ENCODE results near the gene PPP1R12B. TPM values are rescaled to one million over a fixed set of nuclear protein-coding genes. Genes with fewer than 3 reads are reported as not detected.

PPP1R12B gene
- total RNA-seq, 2 experiments from 2014 or later, result 19.1 to 23.5 TPM

DNA sequence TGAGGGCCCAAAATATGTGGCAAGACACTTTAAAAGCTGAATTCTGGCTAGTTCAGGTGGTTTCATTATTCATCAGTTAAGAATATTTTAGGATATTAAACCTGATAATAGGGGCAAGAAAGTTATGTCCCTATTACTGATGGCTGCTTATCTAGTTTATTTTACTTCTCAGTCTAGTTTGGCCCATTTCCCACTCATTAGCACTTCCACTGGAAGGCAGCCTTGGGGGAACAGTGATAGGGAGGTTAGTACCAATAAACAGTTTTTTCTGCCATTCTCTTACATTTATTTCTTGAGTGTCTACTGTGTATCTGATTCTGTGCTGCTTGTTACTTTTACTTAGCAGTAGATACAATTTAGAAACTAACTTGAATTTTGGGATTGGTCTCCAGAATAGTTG, 9.0 kb downstream of the PPP1R12B start:
- no TSS peak for BruUV-seq (replicated peaks)

DNA sequence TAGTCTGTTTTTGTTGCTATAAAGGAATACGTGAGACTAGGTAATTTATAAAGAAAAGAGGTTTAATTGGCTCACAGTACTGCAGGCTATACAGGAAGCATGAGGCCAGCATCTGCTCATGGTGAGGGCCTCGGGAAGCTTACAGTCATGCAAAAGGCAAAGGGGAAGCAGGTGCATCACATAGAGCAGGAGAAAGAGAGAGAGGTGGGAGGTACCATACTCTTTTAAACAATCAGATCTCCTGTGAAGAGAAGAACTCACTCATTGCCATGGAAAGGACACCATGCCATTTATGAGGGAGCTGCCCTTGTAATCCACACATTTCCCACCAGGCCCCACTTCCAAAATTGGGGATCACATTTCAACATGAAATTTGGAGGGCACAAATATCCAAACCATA, 12.7 kb downstream of the PPP1R12B start:
- Histone ChIP-seq H3K9me3 (ENCODE audit: low read length) (no peaks in the 10 kb centered on the region), H3K36me3 (ENCODE audit: insufficient read depth, low read length) (no peaks in the 10 kb centered on the region), H3K9me2 (ENCODE audit: insufficient read depth, low read length) (no peaks in the 10 kb centered on the region), H3K4me1 (ENCODE audit: insufficient read depth, low read length, poor library complexity, severe bottlenecking) (no peaks in the 10 kb centered on the region), H3K4me3 (ENCODE audit: low read depth, low read length, poor library complexity, severe bottlenecking) (no peak overlapping the region), H4K20me1 (ENCODE audit: insufficient read depth, low read length) (no peaks in the 10 kb centered on the region), H3K79me2 (ENCODE audit: insufficient read depth, low read depth, low read length) (peaks cover 4% of the 10 kb centered on the region; the same call in 1 of the 2 replicates), H3K27ac (ENCODE audit: low read depth, low read length, poor library complexity, severe bottlenecking) (no peak overlapping the region), H2AFZ (ENCODE audit: low read length) (no peak overlapping the region), H3K4me2 (ENCODE audit: low read length) (no peak overlapping the region)
- DNase-seq (ENCODE audit: low spot score), result no peak
- ChIA-PET CTCF (ENCODE audit: unreplicated experiment) (no interaction called here), POLR2A (interaction anchor here (1.1 kb wide), 1 partner anchor 12 kb away, joined by 3 read pairs; no protein-coding TSS in a partner anchor)
- intact Hi-C loops (cut with micrococcal nuclease; ENCODE audit: unreplicated experiment), result no loop called here
- TF ChIP-seq, protein P1, sequence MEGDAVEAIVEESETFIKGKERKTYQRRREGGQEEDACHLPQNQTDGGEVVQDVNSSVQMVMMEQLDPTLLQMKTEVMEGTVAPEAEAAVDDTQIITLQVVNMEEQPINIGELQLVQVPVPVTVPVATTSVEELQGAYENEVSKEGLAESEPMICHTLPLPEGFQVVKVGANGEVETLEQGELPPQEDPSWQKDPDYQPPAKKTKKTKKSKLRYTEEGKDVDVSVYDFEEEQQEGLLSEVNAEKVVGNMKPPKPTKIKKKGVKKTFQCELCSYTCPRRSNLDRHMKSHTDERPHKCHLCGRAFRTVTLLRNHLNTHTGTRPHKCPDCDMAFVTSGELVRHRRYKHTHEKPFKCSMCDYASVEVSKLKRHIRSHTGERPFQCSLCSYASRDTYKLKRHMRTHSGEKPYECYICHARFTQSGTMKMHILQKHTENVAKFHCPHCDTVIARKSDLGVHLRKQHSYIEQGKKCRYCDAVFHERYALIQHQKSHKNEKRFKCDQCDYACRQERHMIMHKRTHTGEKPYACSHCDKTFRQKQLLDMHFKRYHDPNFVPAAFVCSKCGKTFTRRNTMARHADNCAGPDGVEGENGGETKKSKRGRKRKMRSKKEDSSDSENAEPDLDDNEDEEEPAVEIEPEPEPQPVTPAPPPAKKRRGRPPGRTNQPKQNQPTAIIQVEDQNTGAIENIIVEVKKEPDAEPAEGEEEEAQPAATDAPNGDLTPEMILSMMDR (conservative IDR thresholded peaks at IDR 0.05; ENCODE audit: low read length), result no peak
- no peak for TF ChIP-seq EZH2phosphoT487 (IDR thresholded peaks at IDR 0.05; ENCODE audit: borderline replicate concordance, low read depth, low read length)
- BruUV-seq (replicated peaks), result no TSS peak

More for the DNA sequence above, 9.0 kb downstream of the PPP1R12B start:
- Histone ChIP-seq H3K9me3 (ENCODE audit: low read length) (no peaks in the 10 kb centered on the region), H3K9me2 (ENCODE audit: insufficient read depth, low read length) (no peaks in the 10 kb centered on the region), H3K79me2 (ENCODE audit: insufficient read depth, low read depth, low read length) (peaks cover 4% of the 10 kb centered on the region; the same call in 1 of the 2 replicates), H3K4me3 (ENCODE audit: low read depth, low read length, poor library complexity, severe bottlenecking) (no peak overlapping the region), H4K20me1 (ENCODE audit: insufficient read depth, low read length) (no peaks in the 10 kb centered on the region), H3K4me1 (ENCODE audit: insufficient read depth, low read length, poor library complexity, severe bottlenecking) (no peaks in the 10 kb centered on the region), H3K4me2 (ENCODE audit: low read length) (no peak overlapping the region), H3K36me3 (ENCODE audit: insufficient read depth, low read length) (no peaks in the 10 kb centered on the region), H3K27ac (ENCODE audit: low read depth, low read length, poor library complexity, severe bottlenecking) (no peak overlapping the region), H2AFZ (ENCODE audit: low read length) (no peak overlapping the region)
- ChIA-PET CTCF (ENCODE audit: unreplicated experiment) (no interaction called here), POLR2A (interaction anchor here (1.0 kb wide), 1 partner anchor 108 kb away, joined by 4 read pairs; no protein-coding TSS in a partner anchor)
- no peak for DNase-seq (ENCODE audit: low spot score)
- TF ChIP-seq, protein P1 (conservative IDR thresholded peaks at IDR 0.05; ENCODE audit: low read length), result no peak
- TF ChIP-seq EZH2phosphoT487 (IDR thresholded peaks at IDR 0.05; ENCODE audit: borderline replicate concordance, low read depth, low read length), result no peak
- intact Hi-C loops (cut with micrococcal nuclease; ENCODE audit: unreplicated experiment), result no loop called here

DNA sequence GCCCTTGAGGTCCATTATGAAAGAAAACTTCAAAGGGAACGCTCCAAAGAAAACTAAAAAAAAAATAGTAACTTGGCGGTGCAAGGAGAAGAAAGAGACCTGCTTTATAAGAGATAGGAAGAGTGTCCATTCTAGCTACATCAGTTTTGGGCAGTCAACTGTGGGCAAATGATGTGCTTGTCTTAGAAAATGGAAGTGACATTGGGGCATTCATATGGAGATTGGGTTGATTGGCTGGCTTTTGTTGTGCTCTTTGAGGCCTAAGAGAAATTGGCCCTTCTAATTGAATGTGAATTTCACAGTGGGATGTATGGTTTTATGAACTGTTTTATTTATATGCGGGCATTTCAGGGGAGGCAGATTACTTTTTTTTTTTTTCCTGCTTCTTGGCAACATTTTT, 13.2 kb downstream of the PPP1R12B start:
- CTCF ChIA-PET (ENCODE audit: unreplicated experiment), result no interaction called here

More for the DNA sequence above, 13.2 kb downstream of the PPP1R12B start:
- no TSS peak for BruUV-seq (replicated peaks)
- Histone ChIP-seq H3K4me1 (ENCODE audit: insufficient read depth, low read length, poor library complexity, severe bottlenecking) (no peaks in the 10 kb centered on the region), H3K4me2 (ENCODE audit: low read length) (no peak overlapping the region), H3K4me3 (ENCODE audit: low read depth, low read length, poor library complexity, severe bottlenecking) (no peak overlapping the region), H3K9me2 (ENCODE audit: insufficient read depth, low read length) (no peaks in the 10 kb centered on the region), H3K27ac (ENCODE audit: low read depth, low read length, poor library complexity, severe bottlenecking) (no peak overlapping the region), H3K79me2 (ENCODE audit: insufficient read depth, low read depth, low read length) (peaks cover 4% of the 10 kb centered on the region; the same call in 1 of the 2 replicates), H3K36me3 (ENCODE audit: insufficient read depth, low read length) (no peaks in the 10 kb centered on the region), H2AFZ (ENCODE audit: low read length) (no peak overlapping the region), H4K20me1 (ENCODE audit: insufficient read depth, low read length) (no peaks in the 10 kb centered on the region), H3K9me3 (ENCODE audit: low read length) (no peaks in the 10 kb centered on the region)
- TF ChIP-seq, protein P1 (conservative IDR thresholded peaks at IDR 0.05; ENCODE audit: low read length), result no peak
- no peak for TF ChIP-seq EZH2phosphoT487 (IDR thresholded peaks at IDR 0.05; ENCODE audit: borderline replicate concordance, low read depth, low read length)
- intact Hi-C loops (cut with micrococcal nuclease; ENCODE audit: unreplicated experiment), result no loop called here
- POLR2A ChIA-PET, result interaction anchor here (0.8 kb wide), 1 partner anchor 230 kb away, joined by 4 read pairs; no protein-coding TSS in a partner anchor
- DNase-seq (ENCODE audit: low spot score), result no peak

All from OCI-LY7 (cell line).